Epithelial cell of esophagus (primary cell): Measurements from ENCODE around the gene SLAMF8.

Experiments used
- DNase-seq: peaks from one replicate; pipeline ENCODE4 v3.0.0; 2010; ENCODE audit warnings: low read depth
- H3K4me3 ChIP-seq: 2 replicates; pipeline ENCODE4 v1.5.1; 2011; ENCODE audit warnings: mild to moderate bottlenecking, low read length, control low read depth
- TF ChIP-seq, protein P1 (sequence below): IDR thresholded peaks from 2 replicates; pipeline ENCODE4 v1.5.1; 2011; ENCODE audit warnings: low read depth, mild to moderate bottlenecking, low read length, control low read depth, inconsistent platforms; ENCODE audit not compliant: insufficient read depth; ENCODE audit errors: missing control alignments

SLAMF8 gene

DNA sequence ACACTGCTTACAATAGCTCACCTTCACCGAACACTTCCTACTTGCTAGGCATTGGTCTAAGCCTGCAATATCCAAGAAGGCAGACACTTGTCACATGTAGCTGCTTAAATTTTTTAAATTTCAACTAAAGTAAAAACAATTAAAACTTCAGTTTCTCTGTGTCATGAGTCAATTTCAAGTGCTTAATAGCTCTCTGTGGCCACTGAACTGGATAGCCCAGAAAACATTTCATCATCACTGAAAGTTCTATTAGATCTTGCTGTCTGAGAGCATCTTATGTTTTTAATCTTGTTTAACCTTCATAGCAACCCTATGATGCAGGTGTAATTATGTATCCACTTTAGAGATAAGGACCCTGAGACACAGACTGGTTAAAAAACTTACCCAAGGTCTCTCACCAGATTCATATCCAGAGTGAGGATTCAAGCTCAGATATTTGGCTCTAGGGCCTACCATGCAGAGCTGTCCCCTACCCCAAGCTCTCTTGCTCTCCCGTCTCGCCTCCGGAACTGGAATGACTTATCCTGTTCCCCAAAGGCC, 27.2 kb upstream of the SLAMF8 start:
- no peak for DNase-seq
- H3K4me3 ChIP-seq, result no peak overlapping the region
- TF ChIP-seq, protein P1, sequence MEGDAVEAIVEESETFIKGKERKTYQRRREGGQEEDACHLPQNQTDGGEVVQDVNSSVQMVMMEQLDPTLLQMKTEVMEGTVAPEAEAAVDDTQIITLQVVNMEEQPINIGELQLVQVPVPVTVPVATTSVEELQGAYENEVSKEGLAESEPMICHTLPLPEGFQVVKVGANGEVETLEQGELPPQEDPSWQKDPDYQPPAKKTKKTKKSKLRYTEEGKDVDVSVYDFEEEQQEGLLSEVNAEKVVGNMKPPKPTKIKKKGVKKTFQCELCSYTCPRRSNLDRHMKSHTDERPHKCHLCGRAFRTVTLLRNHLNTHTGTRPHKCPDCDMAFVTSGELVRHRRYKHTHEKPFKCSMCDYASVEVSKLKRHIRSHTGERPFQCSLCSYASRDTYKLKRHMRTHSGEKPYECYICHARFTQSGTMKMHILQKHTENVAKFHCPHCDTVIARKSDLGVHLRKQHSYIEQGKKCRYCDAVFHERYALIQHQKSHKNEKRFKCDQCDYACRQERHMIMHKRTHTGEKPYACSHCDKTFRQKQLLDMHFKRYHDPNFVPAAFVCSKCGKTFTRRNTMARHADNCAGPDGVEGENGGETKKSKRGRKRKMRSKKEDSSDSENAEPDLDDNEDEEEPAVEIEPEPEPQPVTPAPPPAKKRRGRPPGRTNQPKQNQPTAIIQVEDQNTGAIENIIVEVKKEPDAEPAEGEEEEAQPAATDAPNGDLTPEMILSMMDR, result no peak

DNA sequence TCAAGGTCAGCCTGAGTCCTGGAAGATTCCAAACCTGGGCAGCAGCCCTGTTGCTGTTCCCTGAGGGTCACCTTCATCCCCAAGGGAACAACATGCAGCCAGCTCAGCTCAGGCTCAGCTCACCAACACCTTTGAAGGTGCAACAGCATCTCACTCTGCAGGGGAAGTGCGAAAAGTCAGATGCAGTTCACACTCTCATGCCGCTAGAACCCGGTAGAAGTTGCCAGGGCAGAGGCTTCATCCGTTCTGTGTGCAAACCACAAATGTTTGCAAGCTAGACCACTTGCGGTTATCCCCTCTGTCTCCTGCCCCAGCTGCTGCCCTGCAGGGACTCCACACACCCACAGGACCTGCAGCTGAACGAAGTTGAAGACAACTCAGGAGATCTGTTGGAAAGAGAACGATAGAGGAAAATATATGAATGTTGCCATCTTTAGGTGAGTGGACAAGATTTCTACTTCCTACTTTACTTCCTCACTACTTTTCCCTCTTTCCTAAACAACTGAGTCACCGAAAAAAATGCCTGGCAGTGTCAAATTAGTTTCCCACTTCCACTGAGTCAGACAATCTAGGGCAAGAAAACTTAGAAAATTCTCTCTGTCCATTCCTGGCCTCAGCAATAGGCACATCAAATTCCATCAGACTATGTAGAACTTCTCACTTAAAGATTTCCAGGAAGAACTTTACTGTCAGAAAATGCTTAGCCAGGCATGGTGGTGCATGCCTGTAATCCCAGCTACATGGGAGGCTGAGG, 26.3 kb upstream of the SLAMF8 start:
- DNase-seq, result no peak
- TF ChIP-seq, protein P1, result no peak
- H3K4me3 ChIP-seq, result no peak overlapping the region

DNA sequence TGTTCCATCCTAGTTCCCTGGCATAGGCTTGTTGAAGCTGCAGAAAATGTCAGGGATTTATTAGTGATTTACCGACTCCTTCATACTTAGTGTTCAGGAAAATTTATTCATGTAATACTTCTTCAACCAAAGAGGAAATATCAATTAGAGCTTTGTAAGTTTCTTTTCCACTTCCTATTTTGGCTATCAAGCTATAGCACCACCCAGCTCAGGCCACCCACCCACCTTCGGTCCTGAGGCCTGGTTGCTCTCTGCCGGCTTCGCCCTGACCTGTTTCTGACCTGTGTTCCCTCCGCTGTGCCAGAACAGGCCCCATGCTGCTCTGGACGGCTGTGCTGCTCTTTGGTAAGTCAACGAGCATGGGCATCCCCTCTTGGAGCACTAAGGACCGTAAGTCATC, 24.6 kb upstream of the SLAMF8 start, which contains the start of gene FCRL6:
FCRL6 (plus strand) TSS at position 250 of the 400 bp plus-strand sequence; CDS start at position 315, 65 bp downstream.
- TF ChIP-seq, protein P1, result no peak

DNA sequence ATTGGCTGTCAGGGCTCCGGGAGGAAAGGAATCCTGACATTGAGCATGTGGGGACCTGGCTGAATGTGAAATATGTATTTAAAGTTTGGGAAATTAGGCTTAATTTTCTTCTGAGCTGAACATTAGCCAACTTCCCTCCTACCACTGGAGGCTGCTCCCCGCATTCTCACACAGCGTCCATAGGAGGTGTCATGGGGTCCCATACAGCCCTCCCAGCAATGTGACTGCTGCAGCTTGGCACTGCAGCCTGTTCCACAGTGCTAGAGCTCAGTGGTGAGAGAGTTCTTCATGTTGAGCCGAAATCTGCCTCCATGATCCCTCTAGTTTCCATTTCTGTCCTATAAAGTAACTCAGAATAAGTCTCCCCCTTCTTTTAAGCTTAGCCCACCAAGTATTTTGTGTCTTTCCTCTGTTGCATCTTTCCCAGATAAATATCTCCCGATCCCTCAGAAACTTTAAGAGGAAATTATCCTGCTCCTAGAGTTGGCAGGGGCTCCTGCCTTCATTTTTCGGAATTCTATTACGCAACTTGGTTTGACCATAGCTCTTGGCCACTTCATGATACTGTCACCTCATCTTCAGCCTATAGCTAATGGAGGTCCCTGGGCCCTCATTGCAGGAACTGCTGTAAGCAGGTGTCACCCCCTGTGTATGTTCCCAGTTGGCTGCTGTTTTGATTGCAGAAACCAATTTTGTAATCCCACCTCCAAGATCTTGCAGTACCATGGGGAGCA, 22.6 kb upstream of the SLAMF8 start:
- H3K4me3 ChIP-seq, result no peak overlapping the region

More for the DNA sequence above, 24.6 kb upstream of the SLAMF8 start, which contains the start of gene FCRL6:
- no peak for DNase-seq
- H3K4me3 ChIP-seq, result no peak within 1 kb of the TSS

DNA sequence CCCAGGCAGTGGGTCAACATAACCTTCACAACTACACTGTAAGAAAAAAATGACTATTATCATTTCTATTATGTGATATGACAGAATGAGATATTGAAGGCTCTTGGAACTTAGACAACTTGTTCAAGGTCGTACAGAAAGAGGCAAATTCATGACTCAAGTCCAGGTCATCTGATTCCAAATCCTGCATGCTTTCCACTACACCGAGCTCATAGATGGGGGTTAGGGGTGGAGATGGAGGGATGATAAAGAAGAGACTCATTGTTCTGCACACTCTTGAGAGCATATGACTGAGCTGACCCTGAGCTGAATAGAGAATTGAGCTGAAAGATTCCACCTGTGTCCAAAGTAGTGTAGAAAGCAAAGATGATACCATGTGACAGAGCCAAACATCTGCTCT, 21.7 kb upstream of the SLAMF8 start:
- no peak overlapping the region for H3K4me3 ChIP-seq
- peak; percentile 33 for DNase-seq
- TF ChIP-seq, protein P1, result no peak

More for the DNA sequence above, 22.6 kb upstream of the SLAMF8 start:
- no peak for DNase-seq
- TF ChIP-seq, protein P1, result no peak

DNA sequence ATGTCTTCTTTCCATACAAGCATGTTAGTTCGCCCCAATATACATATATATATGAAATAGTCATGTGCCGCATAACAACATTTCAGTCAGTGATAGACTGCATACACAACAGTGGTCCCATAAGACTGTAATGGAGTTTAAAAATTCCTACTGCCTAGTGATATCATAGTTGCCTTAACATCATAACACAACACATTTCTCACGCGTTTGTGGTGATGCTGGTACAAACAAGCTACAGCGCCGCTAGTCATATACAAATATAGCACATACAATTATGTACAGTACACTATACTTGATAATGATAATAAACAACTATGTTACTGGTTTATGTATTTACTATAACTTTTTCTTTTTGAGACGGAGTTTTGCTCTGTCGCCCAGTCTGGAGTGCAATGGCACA, 10.7 kb upstream of the SLAMF8 start:
- H3K4me3 ChIP-seq, result no peak overlapping the region
- TF ChIP-seq, protein P1, result no peak
- no peak for DNase-seq
